GM19328 (cell line): ENCODE measurements around the gene SMARCA2.

Source experiments
- ATAC-seq: cut with Tn5 transposase; IDR thresholded peaks from one replicate; pipeline ENCODE4 v1.9.1; 2021; ENCODE audit warnings: mild to moderate bottlenecking, moderate library complexity; ENCODE audit not compliant: unreplicated experiment

Gene SMARCA2

DNA sequence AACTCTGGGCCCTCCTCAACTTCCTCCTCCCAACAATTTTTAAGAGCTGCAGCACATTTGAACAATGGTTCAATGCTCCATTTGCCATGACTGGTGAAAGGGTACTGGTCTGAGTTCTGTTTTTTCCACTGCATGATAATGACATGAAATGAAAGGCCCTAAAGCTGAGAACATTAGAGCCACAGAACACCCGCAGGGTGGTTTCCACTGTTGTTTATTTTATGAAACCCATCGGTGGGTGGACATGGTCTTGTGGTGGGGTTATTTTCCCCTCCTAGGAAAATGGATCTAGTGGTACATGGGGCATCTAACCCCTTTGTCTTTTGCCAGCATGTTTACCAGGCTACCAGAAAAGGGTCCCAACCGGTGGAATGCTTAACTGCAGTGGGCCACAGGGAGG is 71.8 kb downstream of the SMARCA2 start:
- no peak for ATAC-seq

- ATAC-seq: no peak
Observed at GRCh38 chr9:2087500-2088313, 72.6 kb downstream of the SMARCA2 start.

DNA sequence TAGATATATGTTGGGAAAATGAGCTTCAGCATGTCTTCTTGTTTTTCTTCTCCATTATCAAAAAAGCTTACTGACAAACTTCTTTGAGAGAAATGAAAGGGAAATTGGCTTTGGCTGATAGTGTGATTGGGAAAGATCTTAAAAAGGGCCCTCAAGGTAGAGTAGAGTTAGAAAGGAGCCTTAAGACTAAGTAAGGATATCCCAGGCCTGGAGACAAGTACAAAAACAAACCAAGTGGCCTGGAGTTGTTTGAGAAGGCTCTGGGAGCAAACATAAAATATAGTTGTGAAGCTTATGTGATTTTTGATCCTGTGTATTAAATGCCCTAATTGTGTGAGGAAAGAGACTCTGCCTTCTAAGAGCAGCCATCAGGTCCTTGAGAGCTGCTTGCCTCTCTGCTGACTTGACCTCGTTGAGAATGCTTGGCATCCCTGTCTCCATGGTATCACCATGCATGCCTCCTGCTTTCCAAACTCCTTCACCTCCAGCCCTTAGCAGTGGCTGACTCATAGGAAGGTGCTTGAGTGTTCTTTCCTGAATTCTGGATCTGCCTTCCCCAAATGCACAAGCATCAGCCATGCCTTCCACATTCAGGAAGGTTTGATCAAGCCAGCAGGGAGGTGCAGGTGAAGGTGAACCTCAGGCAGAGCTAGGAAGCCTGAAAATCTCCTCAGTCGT is 78.9 kb downstream of the SMARCA2 start:
- ATAC-seq: no peak

DNA sequence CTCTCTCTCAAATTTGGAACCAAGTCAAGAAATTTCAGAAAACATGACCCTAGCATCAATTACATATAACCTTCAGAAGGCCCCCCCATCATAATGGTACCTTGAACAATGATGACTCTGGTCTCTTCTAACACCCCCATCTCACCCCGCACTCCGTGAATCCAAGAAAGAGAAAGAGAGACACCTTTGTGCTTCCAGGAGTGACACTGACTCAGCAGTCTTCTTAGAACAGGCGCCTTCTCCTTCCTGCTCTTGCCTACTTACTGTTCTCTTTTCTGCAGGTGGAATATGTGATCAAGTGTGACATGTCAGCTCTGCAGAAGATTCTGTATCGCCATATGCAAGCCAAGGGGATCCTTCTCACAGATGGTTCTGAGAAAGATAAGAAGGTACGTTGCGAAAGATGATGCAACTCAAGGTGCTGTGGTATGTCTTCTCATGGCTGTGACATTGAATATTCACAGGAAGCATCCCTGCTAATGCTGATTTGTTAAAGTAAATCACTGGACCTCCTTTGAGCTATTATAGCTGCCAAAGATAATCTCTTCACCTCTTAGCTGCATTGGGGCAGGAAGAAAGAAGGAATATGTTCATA is 81.3 kb downstream of the SMARCA2 start:
- no peak for ATAC-seq

GRCh38 chr9:2106666-2107065 is 91.5 kb downstream of the SMARCA2 start:
- ATAC-seq: no peak

- ATAC-seq: no peak
Observed at GRCh38 chr9:2107906-2108451, 92.8 kb downstream of the SMARCA2 start.

DNA sequence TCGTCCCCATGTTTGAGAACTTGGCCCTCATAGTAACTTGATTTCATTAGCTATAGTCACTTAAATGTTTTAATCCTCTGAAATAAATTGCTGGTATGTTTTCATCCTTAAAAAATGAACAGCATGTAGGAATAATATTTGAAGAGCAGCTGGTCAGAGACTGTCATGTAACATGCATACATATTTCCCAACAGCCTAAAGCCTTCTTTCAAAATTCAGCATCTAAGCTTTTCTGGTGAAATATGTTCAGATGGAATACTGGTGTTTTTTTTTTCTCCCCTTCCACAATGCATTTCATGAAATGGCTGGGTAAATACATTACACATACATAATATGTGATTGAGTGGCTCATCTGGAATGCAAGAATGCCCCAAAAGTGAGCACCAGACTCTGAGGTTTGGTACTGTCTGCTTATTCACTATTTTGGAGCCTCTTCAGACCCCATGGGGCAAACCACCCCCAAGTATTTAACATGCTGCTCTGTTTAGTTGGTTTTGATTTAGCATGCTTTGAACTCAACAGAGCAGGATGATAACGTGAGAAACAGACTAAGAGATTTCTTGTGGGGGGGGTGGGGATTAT is 94.0 kb downstream of the SMARCA2 start:
- no peak for ATAC-seq

GRCh38 chr9:2110036-2110435 is 94.9 kb downstream of the SMARCA2 start:
- ATAC-seq: no peak

DNA sequence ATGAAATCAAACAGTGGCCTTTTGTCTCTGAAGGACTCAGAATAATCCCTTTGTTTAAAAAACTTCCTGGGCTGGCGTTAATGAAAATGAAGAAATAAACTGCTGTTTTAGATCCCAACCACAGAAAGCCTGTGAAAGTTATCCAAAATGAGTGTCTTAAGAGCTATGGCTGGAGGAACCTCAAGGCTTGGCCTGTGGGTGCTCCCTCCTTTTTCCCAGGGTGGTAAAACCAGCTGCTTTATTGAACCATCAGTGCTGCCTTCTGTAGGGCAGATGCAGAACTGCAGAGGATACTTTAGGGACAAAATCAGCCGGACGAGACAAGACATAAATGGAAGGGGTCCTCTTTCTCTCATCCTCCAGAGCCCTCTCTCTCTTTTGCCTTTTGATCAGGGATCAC is 100.9 kb downstream of the SMARCA2 start:
- ATAC-seq: no peak

DNA sequence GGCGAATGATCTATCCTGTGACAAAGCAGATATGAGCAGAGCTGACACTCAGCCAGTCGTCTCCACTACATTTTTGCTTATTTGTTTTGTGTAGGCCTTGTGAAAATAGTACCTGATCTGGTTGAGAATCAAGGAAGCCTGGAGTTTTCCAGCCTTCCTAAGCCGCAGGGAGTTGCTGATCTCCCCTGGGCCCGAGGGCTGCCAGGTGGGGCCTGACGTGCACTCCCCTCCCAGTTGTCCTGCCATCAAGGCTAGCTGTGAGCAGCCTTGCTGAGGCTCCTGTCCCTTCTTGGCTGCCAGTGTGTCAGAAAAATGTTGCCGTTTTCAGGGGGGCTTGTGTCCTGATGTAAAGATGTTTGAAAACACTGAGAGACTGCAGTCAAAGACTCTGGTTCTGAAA is 102.4 kb downstream of the SMARCA2 start:
- ATAC-seq: no peak

GRCh38 chr9:2119566-2119965 is 104.4 kb downstream of the SMARCA2 start:
- no peak for ATAC-seq

DNA sequence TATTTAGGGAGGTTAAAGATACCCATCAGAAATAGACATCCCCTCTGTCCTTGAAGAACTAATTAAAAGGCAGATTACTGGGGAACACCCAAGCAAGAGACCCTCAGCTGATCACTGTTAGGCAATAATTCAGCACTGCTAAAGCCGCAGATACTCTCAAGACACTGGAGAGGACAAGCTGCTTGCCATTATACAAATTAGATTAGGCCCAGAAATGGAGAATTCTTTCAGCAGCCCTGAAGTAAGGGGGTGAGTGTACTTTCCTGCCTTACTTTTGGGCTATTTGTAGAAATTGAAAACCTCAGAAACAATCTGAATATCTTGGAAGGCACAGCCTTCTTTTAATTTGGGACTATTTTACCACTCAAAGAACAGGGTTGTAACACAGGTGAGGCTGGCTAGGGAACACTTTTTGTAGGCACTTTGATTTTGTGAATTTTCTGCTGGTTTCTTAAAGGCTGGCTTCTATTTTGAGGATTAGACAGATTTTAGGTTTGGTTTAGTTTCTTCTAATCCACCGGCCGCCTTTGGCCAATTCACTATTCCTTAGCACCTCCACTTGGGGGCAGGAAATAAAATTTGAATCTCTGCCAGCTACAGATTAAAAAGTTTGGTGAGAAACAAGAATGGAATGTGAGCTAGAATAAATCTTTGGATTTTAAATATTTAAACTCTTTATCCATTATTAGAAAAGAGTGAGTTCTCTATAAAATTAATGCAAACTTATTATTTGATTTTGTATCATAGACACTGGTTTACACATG is 106.0 kb downstream of the SMARCA2 start:
- ATAC-seq: no peak

GRCh38 chr9:2122299-2122698 is 107.2 kb downstream of the SMARCA2 start:
- ATAC-seq: no peak

DNA sequence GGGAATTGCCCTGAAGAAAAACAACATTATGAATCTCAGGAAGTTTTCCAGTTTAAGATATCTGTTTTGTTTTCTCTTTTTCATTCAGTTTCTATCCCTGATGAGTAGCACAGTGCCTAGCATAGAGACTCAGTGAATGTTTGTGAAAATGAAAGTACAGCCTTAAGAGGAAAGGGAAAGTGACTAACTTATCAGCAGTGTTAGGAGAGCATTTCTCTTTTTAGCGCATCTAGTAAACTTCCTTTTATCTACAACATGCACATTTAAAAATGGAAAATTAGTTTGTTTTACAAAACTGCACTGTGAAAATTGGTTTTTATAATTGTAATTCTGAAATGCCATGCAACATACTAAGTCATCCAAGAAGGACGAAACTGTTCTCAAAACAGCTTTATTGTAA is 110.8 kb downstream of the SMARCA2 start:
- ATAC-seq: peak; percentile 65

DNA sequence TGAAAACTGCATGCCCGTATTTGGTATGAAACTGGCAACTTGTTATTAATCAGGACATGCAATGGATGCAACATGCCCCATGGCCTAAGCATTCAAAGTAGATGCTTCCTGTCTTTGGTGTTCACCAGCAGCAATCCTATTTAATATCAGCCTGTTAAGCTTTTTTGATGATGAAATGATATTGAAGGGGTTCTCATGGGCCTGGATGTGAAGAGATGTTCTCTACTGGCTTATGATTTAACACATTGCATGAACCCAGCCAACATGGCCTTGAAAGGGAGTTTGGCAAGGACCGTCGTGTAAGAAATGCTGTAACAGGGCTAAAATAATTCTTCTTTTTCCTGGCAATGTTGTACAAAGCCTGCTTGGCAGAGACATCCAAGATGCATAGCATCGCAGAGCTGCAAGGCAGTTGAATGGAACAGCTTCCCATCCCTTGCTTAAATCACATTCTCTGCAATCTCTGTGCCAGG is 111.2 kb downstream of the SMARCA2 start:
- ATAC-seq: peak; percentile 14

DNA sequence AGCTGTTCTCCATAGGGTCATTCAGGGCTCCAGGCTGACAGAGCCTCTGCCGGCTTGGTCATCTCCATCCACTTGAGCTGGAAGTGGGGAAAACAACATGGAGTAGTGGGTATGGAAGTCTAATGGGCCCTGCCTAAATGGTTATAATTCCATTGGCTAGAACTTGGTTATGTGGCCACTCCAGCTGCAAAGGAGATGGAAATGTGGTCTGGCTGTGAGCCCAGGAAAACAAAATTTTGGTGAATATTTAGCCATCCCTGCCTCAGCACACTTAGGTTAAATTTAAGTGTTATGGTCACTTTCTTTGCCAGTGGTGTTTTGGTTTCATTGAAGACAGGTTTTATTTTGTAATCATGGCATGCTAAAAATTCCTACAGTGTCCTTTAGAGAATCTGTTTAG is 112.3 kb downstream of the SMARCA2 start:
- ATAC-seq: no peak

DNA sequence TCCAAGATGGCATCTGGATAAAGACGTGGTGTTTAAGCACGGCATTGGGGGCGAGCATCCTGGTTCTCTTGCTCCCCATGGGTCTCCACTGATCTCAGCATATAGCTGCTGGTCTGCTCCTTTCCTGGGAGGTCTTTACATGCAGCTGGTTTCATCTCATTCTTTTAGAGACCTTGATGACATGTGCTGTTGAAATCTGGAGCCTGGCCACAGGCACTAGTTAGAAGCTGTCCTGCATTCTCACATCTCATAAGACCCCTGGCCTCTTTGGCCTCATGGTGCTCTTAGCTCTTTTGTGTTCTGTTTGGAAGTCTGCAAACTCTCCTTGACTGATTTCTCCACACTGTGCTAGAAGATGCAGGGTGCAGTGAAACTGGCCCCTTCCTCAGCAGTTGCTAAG is 113.0 kb downstream of the SMARCA2 start:
- ATAC-seq: no peak

- ATAC-seq: no peak
Observed at GRCh38 chr9:2128618-2129017, 113.5 kb downstream of the SMARCA2 start.

GRCh38 chr9:2130941-2131340 is 115.8 kb downstream of the SMARCA2 start:
- no peak for ATAC-seq

DNA sequence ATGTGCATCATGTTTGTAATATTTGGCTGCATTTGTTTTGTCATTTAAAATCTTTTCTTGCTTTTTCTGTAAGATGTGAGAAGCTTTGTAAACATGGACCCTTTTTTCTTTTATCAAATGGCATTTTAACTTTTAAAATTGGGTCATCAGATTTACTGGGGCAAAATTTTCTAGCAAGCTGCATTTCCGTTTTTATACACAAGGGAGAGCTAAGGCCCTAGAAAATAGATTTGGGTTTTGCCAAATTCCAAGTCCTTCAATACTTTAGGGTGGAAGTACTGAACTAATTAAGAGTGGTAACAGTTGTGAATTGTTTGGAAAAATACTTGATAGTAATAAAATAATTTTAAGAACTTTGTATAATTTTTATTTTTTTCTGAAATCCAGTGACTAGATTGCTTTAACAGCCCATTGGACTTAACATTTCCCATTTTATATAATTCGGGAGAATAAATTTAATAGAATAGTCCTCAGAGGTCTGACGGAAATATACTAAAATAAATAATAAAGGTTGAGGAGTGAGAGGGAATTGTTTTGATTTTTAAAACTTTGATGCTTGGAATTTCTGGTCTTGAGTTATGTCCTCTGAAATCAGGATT is 117.4 kb downstream of the SMARCA2 start:
- no peak for ATAC-seq
